Measurements from ENCODE around the gene TRERF1. TPM values are rescaled to one million over a fixed set of nuclear protein-coding genes. Genes with fewer than 3 reads are reported as not detected.
"Not testable (repeated sequence)": the region's sequence is repeated elsewhere in the genome, so short reads cannot be mapped to it uniquely, and the experiment has no call there.

The TRERF1 gene
- total and polyA plus RNA-seq, 9 donors: 4.5 to 13.7 (median 7.8) TPM

DNA sequence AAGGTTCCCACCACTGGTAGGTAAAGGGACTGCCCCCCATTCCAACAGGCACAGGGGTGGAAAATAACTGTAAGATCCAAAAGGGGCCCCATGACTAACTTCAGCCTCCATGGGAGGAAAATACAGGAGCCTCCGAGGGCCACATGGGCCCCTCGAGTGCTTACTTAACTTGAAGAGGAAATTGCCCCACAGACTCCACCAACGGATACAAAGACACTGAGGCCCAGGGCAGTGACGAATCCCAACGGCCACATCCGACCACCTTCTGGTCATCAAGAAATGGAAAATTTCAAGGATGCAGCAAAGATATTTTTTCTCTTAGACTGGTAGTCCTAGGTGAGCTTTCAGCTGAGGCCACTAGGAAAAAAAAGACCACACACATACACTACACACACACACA lies 118.1 kb downstream of the TRERF1 start:
- TF ChIP-seq, protein P1, sequence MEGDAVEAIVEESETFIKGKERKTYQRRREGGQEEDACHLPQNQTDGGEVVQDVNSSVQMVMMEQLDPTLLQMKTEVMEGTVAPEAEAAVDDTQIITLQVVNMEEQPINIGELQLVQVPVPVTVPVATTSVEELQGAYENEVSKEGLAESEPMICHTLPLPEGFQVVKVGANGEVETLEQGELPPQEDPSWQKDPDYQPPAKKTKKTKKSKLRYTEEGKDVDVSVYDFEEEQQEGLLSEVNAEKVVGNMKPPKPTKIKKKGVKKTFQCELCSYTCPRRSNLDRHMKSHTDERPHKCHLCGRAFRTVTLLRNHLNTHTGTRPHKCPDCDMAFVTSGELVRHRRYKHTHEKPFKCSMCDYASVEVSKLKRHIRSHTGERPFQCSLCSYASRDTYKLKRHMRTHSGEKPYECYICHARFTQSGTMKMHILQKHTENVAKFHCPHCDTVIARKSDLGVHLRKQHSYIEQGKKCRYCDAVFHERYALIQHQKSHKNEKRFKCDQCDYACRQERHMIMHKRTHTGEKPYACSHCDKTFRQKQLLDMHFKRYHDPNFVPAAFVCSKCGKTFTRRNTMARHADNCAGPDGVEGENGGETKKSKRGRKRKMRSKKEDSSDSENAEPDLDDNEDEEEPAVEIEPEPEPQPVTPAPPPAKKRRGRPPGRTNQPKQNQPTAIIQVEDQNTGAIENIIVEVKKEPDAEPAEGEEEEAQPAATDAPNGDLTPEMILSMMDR (IDR thresholded peaks at IDR 0.05): no peak
- no peak for TF ChIP-seq POLR2A (IDR thresholded peaks at IDR 0.05)
- TF ChIP-seq EP300 (IDR thresholded peaks at IDR 0.05): no peak
- H3K36me3 ChIP-seq: no peaks in the 10 kb centered on the region
- no peaks in the 10 kb centered on the region for H3K4me1 ChIP-seq (ENCODE audit: insufficient read depth)
- no peaks in the 10 kb centered on the region for H3K27me3 ChIP-seq
- intact Hi-C loops (cut with DNase I): no loop called here
- no peaks in the 10 kb centered on the region for H3K9me3 ChIP-seq
- H3K4me3 ChIP-seq: no peak overlapping the region
- WGBS, 3 donors: 89 to 98% (median 94%) methylated on average over 6 of the region's 6 CpGs
- no peak overlapping the region for H3K27ac ChIP-seq
- DNase-seq: no peak

DNA sequence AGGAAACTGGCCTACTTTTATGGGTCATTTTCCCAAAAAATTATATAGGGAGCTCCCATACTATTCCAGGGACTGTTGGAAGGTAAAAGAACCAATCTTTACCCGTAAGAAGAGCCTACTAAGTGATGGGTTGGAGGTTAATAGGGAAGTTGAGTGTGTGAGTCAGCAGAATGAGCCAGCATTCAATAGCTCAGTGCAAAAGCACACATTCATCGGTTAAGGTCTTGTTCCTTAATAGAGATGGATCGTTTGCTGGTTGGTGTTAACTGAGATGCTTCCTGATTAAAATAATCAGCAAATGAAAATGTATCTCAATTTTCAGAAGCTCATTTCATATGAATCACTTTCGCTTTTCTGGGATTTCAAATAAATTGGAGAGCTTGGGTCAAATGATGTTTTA lies 118.8 kb downstream of the TRERF1 start:
- DNase-seq: no peak
- Histone ChIP-seq H3K27me3 (no peaks in the 10 kb centered on the region), H3K4me1 (ENCODE audit: insufficient read depth) (no peaks in the 10 kb centered on the region), H3K36me3 (no peaks in the 10 kb centered on the region), H3K4me3 (no peak overlapping the region), H3K27ac (no peak overlapping the region), H3K9me3 (no peaks in the 10 kb centered on the region)
- intact Hi-C loops (cut with DNase I): no loop called here
- TF ChIP-seq POLR2A (IDR thresholded peaks at IDR 0.05) (no peak), EP300 (IDR thresholded peaks at IDR 0.05) (no peak)
- TF ChIP-seq, protein P1 (IDR thresholded peaks at IDR 0.05): no peak
- 94 to 98% (median 95%) methylated on average over 4 of the region's 4 CpGs for WGBS, 3 donors

DNA sequence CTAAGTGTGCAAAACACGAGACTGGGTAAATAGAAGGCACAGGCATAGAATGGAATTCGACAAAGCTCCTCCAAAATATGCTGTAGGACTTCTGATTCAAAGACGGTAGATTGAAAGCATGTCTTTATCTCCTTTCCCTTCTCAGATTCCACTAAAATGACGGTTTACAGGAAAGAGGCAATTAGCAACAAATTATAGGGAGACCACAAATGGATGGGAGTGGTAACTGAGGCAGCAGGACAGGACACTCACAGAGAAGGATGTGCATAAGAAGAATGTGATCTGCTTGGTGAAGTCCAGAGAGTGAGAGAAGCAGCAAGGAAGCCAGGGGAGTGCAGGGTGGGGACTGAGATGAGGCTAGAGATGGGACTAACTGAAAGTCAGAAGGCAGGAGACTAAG lies 120.7 kb downstream of the TRERF1 start:
- no peaks in the 10 kb centered on the region for H3K27me3 ChIP-seq
- no peaks in the 10 kb centered on the region for H3K4me1 ChIP-seq (ENCODE audit: insufficient read depth)
- intact Hi-C loops (cut with DNase I): no loop called here
- WGBS, 3 donors: 73 to 79% (median 75%) methylated on average over 4 of the region's 4 CpGs
- TF ChIP-seq EP300 (IDR thresholded peaks at IDR 0.05) (no peak), POLR2A (IDR thresholded peaks at IDR 0.05) (no peak)
- TF ChIP-seq, protein P1 (IDR thresholded peaks at IDR 0.05): no peak
- H3K27ac ChIP-seq: no peak overlapping the region
- DNase-seq: no peak
- H3K4me3 ChIP-seq: no peak overlapping the region
- H3K36me3 ChIP-seq: no peaks in the 10 kb centered on the region
- H3K9me3 ChIP-seq: no peaks in the 10 kb centered on the region

DNA sequence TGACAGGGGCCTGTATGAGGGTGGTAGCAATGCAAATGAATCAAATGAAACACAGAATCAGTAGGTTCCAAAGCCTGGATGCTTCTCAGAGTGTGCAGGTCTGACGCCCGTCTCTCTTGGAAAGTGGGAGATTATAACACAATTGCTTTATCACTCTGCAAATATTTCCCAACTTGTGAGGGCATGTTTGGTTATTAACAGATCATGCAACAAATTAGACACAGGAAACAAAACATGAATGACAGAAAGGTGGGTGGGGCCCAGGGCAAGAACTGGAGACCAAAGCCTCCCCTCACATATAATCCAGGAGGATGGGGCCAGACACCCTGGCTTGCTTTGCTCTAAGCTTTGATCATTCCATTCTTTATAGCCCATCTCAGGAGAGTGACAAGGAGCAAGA lies 125.5 kb downstream of the TRERF1 start:
- Histone ChIP-seq H3K27ac (no peak overlapping the region), H3K4me1 (ENCODE audit: insufficient read depth) (no peaks in the 10 kb centered on the region), H3K4me3 (no peak overlapping the region), H3K9me3 (no peaks in the 10 kb centered on the region), H3K27me3 (no peaks in the 10 kb centered on the region), H3K36me3 (no peaks in the 10 kb centered on the region)
- TF ChIP-seq POLR2A (IDR thresholded peaks at IDR 0.05) (no peak), EP300 (IDR thresholded peaks at IDR 0.05) (no peak)
- TF ChIP-seq, protein P1 (IDR thresholded peaks at IDR 0.05): no peak
- WGBS, 3 donors: 73 to 86% (median 80%) methylated on average over 2 of the region's 2 CpGs
- intact Hi-C loops (cut with DNase I): no loop called here
- no peak for DNase-seq

DNA sequence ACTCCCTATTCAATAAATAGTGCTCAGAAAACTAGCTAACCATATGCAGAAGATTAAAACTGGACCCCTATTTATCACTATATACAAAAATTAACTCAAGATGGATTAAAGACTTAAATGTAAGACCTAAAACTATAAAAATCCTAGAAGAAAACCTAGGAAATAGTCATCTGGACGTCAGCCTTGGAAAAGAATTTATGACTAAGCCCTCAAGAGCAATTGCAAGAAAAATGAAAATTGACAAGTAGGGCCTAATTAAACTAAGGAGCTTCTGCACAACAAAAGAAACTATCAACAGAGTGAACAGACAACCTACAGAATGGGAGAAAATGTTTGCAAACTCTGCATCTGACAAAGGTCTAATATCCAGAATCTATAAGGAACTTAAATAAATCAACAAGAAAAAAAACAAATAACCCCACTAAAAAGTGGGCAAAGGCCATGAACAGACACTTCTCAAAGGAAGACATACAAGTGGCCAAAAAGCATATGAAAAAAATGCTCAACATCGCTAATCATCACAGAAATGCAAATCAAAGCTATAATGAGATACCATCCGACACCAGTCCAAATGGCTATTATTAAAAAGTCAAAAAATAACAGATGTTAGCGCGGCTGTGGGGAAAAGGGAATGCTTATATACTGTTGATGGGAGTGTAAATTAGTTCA lies 126.9 kb downstream of the TRERF1 start:
- 90 to 95% (median 93%) methylated on average over 5 of the region's 5 CpGs for WGBS, 3 donors
- H3K9me3 ChIP-seq; H3K36me3 ChIP-seq; H3K4me1 ChIP-seq (ENCODE audit: insufficient read depth); H3K27ac ChIP-seq; H3K4me3 ChIP-seq; intact Hi-C loops (cut with DNase I); DNase-seq; H3K27me3 ChIP-seq: not testable (repeated sequence)
